Cardiac fibroblast (primary cell): ENCODE measurements around the gene MIPOL1.

Source experiments
- DNase-seq, 2 donors: peaks; one replicate each; pipeline versions ENCODE4 v3.0.0 to v3.0.0-alpha.2; 2010; ENCODE audit warnings: low read depth in 2 of 2
- H3K4me3 ChIP-seq, 2 donors: replicated peaks in 1 of 2; 1 replicate in 1 of 2; 2 replicates in 1 of 2; pipeline ENCODE4 v1.5.1; 2011; ENCODE audit warnings: low read depth in 2 of 2, low read length in 2 of 2, mild to moderate bottlenecking in 2 of 2, moderate library complexity in 1 of 2
- CTCF ChIP-seq: IDR thresholded peaks from one replicate; pipeline ENCODE4 v1.5.1; 2011; ENCODE audit warnings: low read depth, mild to moderate bottlenecking, low read length, inconsistent platforms

Gene MIPOL1

GRCh38 chr14:37526994-37527393 lies 329.3 kb downstream of the MIPOL1 start:
- no peak for DNase-seq
- no peak overlapping the region for H3K4me3 ChIP-seq
- no peak for TF ChIP-seq CTCF

- DNase-seq, result no peak
- no peak for TF ChIP-seq CTCF
- no peak overlapping the region for H3K4me3 ChIP-seq
Measured at GRCh38 chr14:37539992-37540391, 342.3 kb downstream of the MIPOL1 start.

- no peak overlapping the region for H3K4me3 ChIP-seq
- no peak for DNase-seq
- no peak for TF ChIP-seq CTCF
Measured at GRCh38 chr14:37544407-37544806, 346.7 kb downstream of the MIPOL1 start.

GRCh38 chr14:37545174-37545573 lies 347.4 kb downstream of the MIPOL1 start:
- no peak for TF ChIP-seq CTCF
- no peak overlapping the region for H3K4me3 ChIP-seq
- no peak for DNase-seq

- DNase-seq, result no peak
- TF ChIP-seq CTCF, result no peak
- H3K4me3 ChIP-seq, result no peak overlapping the region
Measured at GRCh38 chr14:37546621-37547447, 349.1 kb downstream of the MIPOL1 start.

- H3K4me3 ChIP-seq, result no peak overlapping the region
- DNase-seq, result peak; percentile 6 to 44
- no peak for TF ChIP-seq CTCF
Measured at GRCh38 chr14:37550511-37550910, 352.8 kb downstream of the MIPOL1 start.

GRCh38 chr14:37551119-37551518 lies 353.4 kb downstream of the MIPOL1 start:
- no peak for DNase-seq
- no peak overlapping the region for H3K4me3 ChIP-seq
- TF ChIP-seq CTCF, result no peak
